Measurements from ENCODE around the gene SPC25.

The SPC25 gene

DNA sequence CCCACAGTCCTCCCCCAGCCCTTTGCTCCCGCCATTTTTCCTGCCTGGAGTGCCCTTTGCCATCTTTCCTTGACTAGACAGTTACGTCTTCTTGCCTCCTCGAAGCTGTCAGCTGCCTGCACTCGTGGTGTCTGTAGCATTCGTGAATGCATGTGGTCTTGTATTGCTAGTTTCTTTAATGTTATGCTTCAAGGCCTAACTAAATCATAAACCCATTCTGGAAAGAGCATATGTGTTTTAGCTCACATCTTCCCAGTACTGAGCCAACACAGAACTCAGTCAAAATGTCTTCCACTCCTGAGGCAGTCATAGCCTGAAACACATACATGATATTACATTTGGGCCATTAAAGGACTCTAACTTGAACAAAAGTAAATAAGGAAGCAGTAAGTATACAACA is 35.6 kb downstream of the SPC25 start:
- no peak overlapping the region for H3K9ac ChIP-seq (ENCODE audit: low read length)
- H3K36me3 ChIP-seq (ENCODE audit: control insufficient read depth, insufficient read depth, low read length) = peaks cover 3% of the 10 kb centered on the region
- no peak overlapping the region for H3K4me3 ChIP-seq (ENCODE audit: low read length)
- H3K27me3 ChIP-seq (ENCODE audit: control insufficient read depth, insufficient read depth, low read length) = no peaks in the 10 kb centered on the region
- H3K27ac ChIP-seq (ENCODE audit: low read depth, low read length) = no peak overlapping the region
- H3K4me1 ChIP-seq (ENCODE audit: control insufficient read depth, insufficient read depth, low read length) = no peaks in the 10 kb centered on the region

GRCh38 chr2:168853471-168853870 is 36.8 kb downstream of the SPC25 start:
- Histone ChIP-seq H3K4me1 (ENCODE audit: control insufficient read depth, insufficient read depth, low read length) (no peaks in the 10 kb centered on the region), H3K36me3 (ENCODE audit: control insufficient read depth, insufficient read depth, low read length) (peaks cover 3% of the 10 kb centered on the region), H3K9ac (ENCODE audit: low read length) (no peak overlapping the region), H3K4me3 (ENCODE audit: low read length) (no peak overlapping the region), H3K27me3 (ENCODE audit: control insufficient read depth, insufficient read depth, low read length) (no peaks in the 10 kb centered on the region), H3K27ac (ENCODE audit: low read depth, low read length) (no peak overlapping the region)

GRCh38 chr2:168852481-168852880 is 37.7 kb downstream of the SPC25 start:
- Histone ChIP-seq H3K36me3 (ENCODE audit: control insufficient read depth, insufficient read depth, low read length) (peaks cover 3% of the 10 kb centered on the region), H3K27ac (ENCODE audit: low read depth, low read length) (no peak overlapping the region), H3K27me3 (ENCODE audit: control insufficient read depth, insufficient read depth, low read length) (no peaks in the 10 kb centered on the region), H3K9ac (ENCODE audit: low read length) (no peak overlapping the region), H3K4me3 (ENCODE audit: low read length) (no peak overlapping the region), H3K4me1 (ENCODE audit: control insufficient read depth, insufficient read depth, low read length) (no peaks in the 10 kb centered on the region)

GRCh38 chr2:168851674-168852320 is 38.4 kb downstream of the SPC25 start:
- no peaks in the 10 kb centered on the region for H3K4me1 ChIP-seq (ENCODE audit: control insufficient read depth, insufficient read depth, low read length)
- peaks cover 3% of the 10 kb centered on the region for H3K36me3 ChIP-seq (ENCODE audit: control insufficient read depth, insufficient read depth, low read length)
- H3K4me3 ChIP-seq (ENCODE audit: low read length) = no peak overlapping the region
- no peaks in the 10 kb centered on the region for H3K27me3 ChIP-seq (ENCODE audit: control insufficient read depth, insufficient read depth, low read length)
- H3K9ac ChIP-seq (ENCODE audit: low read length) = no peak overlapping the region
- H3K27ac ChIP-seq (ENCODE audit: low read depth, low read length) = no peak overlapping the region

DNA sequence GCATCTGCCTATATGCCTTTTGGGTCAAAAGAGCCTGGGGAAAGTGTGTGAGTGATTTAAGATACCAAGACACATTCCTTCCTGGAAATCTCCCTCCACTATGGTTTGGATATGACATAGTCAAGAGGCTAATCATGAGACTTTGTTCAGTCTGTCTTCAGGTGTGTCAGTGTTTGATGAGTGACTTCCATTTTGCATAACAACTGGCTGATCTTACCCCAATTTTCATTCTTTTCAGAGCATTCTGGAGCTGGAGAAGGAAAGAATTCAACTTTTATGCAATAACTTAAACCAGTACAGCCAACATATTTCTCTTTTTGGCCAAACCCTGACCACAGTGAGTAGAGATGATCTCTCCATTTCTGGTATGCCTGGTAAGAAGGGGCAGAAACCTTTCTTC is 39.4 kb downstream of the SPC25 start:
- Histone ChIP-seq H3K9ac (ENCODE audit: low read length) (no peak overlapping the region), H3K4me3 (ENCODE audit: low read length) (no peak overlapping the region), H3K4me1 (ENCODE audit: control insufficient read depth, insufficient read depth, low read length) (no peaks in the 10 kb centered on the region), H3K27ac (ENCODE audit: low read depth, low read length) (no peak overlapping the region), H3K27me3 (ENCODE audit: control insufficient read depth, insufficient read depth, low read length) (no peaks in the 10 kb centered on the region), H3K36me3 (ENCODE audit: control insufficient read depth, insufficient read depth, low read length) (peaks cover 3% of the 10 kb centered on the region)

DNA sequence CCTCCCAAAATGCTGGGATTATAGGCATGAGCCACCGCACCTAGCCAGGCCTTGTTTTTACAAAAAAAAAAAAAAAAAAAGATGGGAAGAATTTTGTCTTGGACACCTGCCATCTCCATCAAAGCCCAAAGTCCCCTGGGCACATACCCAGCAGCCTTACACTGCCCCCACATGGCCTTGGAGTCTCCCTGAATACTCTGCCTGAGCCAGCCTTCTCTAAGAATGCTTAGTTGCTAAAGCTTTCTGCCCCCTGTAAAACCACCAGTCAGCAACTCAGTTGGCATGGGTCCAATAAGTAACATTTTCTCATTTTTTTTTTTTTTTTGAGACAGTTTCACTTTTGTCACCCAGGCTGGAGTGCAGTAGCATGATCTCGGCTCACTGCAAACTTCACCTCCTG is 40.6 kb downstream of the SPC25 start:
- no peak overlapping the region for H3K4me3 ChIP-seq (ENCODE audit: low read length)
- no peaks in the 10 kb centered on the region for H3K27me3 ChIP-seq (ENCODE audit: control insufficient read depth, insufficient read depth, low read length)
- no peak overlapping the region for H3K27ac ChIP-seq (ENCODE audit: low read depth, low read length)
- peaks cover 2% of the 10 kb centered on the region for H3K36me3 ChIP-seq (ENCODE audit: control insufficient read depth, insufficient read depth, low read length)
- no peaks in the 10 kb centered on the region for H3K4me1 ChIP-seq (ENCODE audit: control insufficient read depth, insufficient read depth, low read length)
- no peak overlapping the region for H3K9ac ChIP-seq (ENCODE audit: low read length)

- no peak overlapping the region for H3K4me3 ChIP-seq (ENCODE audit: low read length)
- H3K36me3 ChIP-seq (ENCODE audit: control insufficient read depth, insufficient read depth, low read length) = no peaks in the 10 kb centered on the region
- H3K27me3 ChIP-seq (ENCODE audit: control insufficient read depth, insufficient read depth, low read length) = no peaks in the 10 kb centered on the region
- no peak overlapping the region for H3K9ac ChIP-seq (ENCODE audit: low read length)
- H3K4me1 ChIP-seq (ENCODE audit: control insufficient read depth, insufficient read depth, low read length) = no peaks in the 10 kb centered on the region
- H3K27ac ChIP-seq (ENCODE audit: low read depth, low read length) = no peak overlapping the region
Observed at GRCh38 chr2:168848225-168848624, 42.0 kb downstream of the SPC25 start.

GRCh38 chr2:168843253-168843652 is 47.0 kb downstream of the SPC25 start:
- H3K27me3 ChIP-seq (ENCODE audit: control insufficient read depth, insufficient read depth, low read length) = no peaks in the 10 kb centered on the region
- no peak overlapping the region for H3K9ac ChIP-seq (ENCODE audit: low read length)
- no peak overlapping the region for H3K27ac ChIP-seq (ENCODE audit: low read depth, low read length)
- H3K4me3 ChIP-seq (ENCODE audit: low read length) = no peak overlapping the region
- no peaks in the 10 kb centered on the region for H3K36me3 ChIP-seq (ENCODE audit: control insufficient read depth, insufficient read depth, low read length)
- H3K4me1 ChIP-seq (ENCODE audit: control insufficient read depth, insufficient read depth, low read length) = no peaks in the 10 kb centered on the region

GRCh38 chr2:168841445-168841844 is 48.8 kb downstream of the SPC25 start:
- no peak overlapping the region for H3K4me3 ChIP-seq (ENCODE audit: low read length)
- no peak overlapping the region for H3K9ac ChIP-seq (ENCODE audit: low read length)
- H3K27ac ChIP-seq (ENCODE audit: low read depth, low read length) = no peak overlapping the region
- H3K27me3 ChIP-seq (ENCODE audit: control insufficient read depth, insufficient read depth, low read length) = no peaks in the 10 kb centered on the region
- no peaks in the 10 kb centered on the region for H3K4me1 ChIP-seq (ENCODE audit: control insufficient read depth, insufficient read depth, low read length)
- no peaks in the 10 kb centered on the region for H3K36me3 ChIP-seq (ENCODE audit: control insufficient read depth, insufficient read depth, low read length)

DNA sequence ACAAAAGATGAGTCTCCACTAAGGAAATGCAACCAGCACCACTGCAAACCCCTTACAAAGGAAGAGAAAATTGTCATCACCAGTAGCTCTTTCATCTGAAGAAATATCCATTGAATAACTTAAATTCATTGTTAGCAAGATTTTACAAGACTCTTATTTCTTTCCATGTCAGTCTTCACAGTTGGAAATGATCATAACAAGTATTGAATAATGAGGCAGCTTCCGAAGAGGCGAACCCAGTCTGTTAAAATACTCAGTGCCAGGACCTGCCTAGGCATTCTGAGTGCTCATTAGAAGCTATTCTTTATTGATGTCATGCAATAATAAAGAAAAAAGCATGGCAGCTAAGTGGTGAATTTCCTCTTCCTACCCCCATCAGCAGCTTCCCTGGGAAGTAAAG is 54.3 kb downstream of the SPC25 start:
- Histone ChIP-seq H3K4me3 (ENCODE audit: low read length) (no peak overlapping the region), H3K27ac (ENCODE audit: low read depth, low read length) (no peak overlapping the region), H3K4me1 (ENCODE audit: control insufficient read depth, insufficient read depth, low read length) (no peaks in the 10 kb centered on the region), H3K36me3 (ENCODE audit: control insufficient read depth, insufficient read depth, low read length) (no peaks in the 10 kb centered on the region), H3K9ac (ENCODE audit: low read length) (no peak overlapping the region), H3K27me3 (ENCODE audit: control insufficient read depth, insufficient read depth, low read length) (no peaks in the 10 kb centered on the region)

DNA sequence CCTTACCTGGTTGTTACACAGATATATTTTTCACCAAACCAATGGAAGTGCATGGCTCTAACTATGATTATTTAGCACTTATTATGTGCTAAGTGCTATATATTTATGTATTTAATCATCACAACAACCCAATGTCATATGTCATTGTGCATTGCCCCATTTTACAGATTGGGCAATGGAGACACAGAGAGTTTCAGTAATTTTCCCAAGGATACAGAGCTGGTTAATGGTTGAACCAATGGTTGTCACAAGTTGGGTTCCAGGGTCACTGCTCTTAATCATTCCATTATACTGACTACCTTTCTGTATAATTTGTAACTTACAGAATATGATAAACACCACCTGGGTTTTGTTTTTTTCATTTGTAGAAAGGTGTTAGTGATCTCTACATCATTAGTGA is 58.6 kb downstream of the SPC25 start:
- no peak overlapping the region for H3K9ac ChIP-seq (ENCODE audit: low read length)
- no peak overlapping the region for H3K27ac ChIP-seq (ENCODE audit: low read depth, low read length)
- H3K36me3 ChIP-seq (ENCODE audit: control insufficient read depth, insufficient read depth, low read length) = no peaks in the 10 kb centered on the region
- no peaks in the 10 kb centered on the region for H3K4me1 ChIP-seq (ENCODE audit: control insufficient read depth, insufficient read depth, low read length)
- H3K4me3 ChIP-seq (ENCODE audit: low read length) = no peak overlapping the region
- H3K27me3 ChIP-seq (ENCODE audit: control insufficient read depth, insufficient read depth, low read length) = no peaks in the 10 kb centered on the region

- Histone ChIP-seq H3K9ac (ENCODE audit: low read length) (no peak overlapping the region), H3K27ac (ENCODE audit: low read depth, low read length) (no peak overlapping the region), H3K4me3 (ENCODE audit: low read length) (no peak overlapping the region), H3K36me3 (ENCODE audit: control insufficient read depth, insufficient read depth, low read length) (no peaks in the 10 kb centered on the region), H3K27me3 (ENCODE audit: control insufficient read depth, insufficient read depth, low read length) (no peaks in the 10 kb centered on the region), H3K4me1 (ENCODE audit: control insufficient read depth, insufficient read depth, low read length) (no peaks in the 10 kb centered on the region)
Observed at GRCh38 chr2:168830958-168831357, 59.3 kb downstream of the SPC25 start.

DNA sequence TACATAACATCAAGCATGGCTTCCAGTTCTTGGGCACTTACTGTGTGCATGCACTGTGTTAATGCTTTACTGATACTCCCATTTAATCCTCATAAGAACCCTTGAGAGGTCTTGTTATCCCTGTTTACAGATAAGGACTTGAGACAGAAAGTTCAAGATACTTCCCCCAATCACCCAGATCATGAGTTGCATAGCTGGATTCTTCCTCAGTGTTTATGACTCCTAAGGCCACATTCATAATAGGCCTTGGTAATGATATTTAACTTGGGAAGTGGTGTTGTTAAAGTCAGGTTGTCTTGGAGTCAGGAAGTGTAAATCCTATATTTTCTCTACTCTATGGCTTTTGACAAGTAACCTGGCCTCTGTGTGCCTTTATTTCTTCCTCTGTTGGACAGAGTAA is 65.1 kb downstream of the SPC25 start:
- H3K4me1 ChIP-seq (ENCODE audit: control insufficient read depth, insufficient read depth, low read length) = no peaks in the 10 kb centered on the region

More for the DNA sequence above, 65.1 kb downstream of the SPC25 start:
- H3K27me3 ChIP-seq (ENCODE audit: control insufficient read depth, insufficient read depth, low read length) = no peaks in the 10 kb centered on the region
- no peak overlapping the region for H3K4me3 ChIP-seq (ENCODE audit: low read length)
- H3K27ac ChIP-seq (ENCODE audit: low read depth, low read length) = no peak overlapping the region
- H3K9ac ChIP-seq (ENCODE audit: low read length) = no peak overlapping the region
- H3K36me3 ChIP-seq (ENCODE audit: control insufficient read depth, insufficient read depth, low read length) = no peaks in the 10 kb centered on the region

Measured in rectal smooth muscle tissue (tissue), 1 donor.